ENCODE results near the gene CFAP57. TPM values are rescaled to one million over a fixed set of nuclear protein-coding genes. Genes with fewer than 3 reads are reported as not detected.
A peak's percentile ranks its signal among the peaks of the same experiment; 100 is the strongest.

The CFAP57 gene
- total and polyA plus RNA-seq, 9 of the 15 experiments (the other 6 are each of a cell fraction or from before 2014, with no cell fraction given): 0.04 to 0.22 (median 0.07) TPM; not detected in 3

- no peak for TF ChIP-seq KAT2B (IDR thresholded peaks at IDR 0.05; ENCODE audit: low read depth, low read length)
- 0 out of 2 replicates have a peak, but pooled peaks have one; percentile 20 for TF ChIP-seq KLF6 (CRISPR knock-in tag; IDR thresholded peaks at IDR 0.05; ENCODE audit: borderline replicate concordance)
- no peak for TF ChIP-seq ZNF551 (CRISPR knock-in tag; IDR thresholded peaks at IDR 0.05)
- TF ChIP-seq ZNF121 (CRISPR knock-in tag; conservative IDR thresholded peaks at IDR 0.05): no peak
- no peak for TF ChIP-seq MIER1 (IDR thresholded peaks at IDR 0.05; ENCODE audit: low read depth)
- TF ChIP-seq, protein P1, sequence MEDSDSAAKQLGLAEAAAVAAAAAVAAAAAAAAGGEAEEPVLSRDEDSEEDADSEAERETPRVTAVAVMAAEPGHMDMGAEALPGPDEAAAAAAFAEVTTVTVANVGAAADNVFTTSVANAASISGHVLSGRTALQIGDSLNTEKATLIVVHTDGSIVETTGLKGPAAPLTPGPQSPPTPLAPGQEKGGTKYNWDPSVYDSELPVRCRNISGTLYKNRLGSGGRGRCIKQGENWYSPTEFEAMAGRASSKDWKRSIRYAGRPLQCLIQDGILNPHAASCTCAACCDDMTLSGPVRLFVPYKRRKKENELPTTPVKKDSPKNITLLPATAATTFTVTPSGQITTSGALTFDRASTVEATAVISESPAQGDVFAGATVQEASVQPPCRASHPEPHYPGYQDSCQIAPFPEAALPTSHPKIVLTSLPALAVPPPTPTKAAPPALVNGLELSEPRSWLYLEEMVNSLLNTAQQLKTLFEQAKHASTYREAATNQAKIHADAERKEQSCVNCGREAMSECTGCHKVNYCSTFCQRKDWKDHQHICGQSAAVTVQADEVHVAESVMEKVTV (CRISPR knock-in tag; IDR thresholded peaks at IDR 0.05): no peak
- TF ChIP-seq, protein P2, sequence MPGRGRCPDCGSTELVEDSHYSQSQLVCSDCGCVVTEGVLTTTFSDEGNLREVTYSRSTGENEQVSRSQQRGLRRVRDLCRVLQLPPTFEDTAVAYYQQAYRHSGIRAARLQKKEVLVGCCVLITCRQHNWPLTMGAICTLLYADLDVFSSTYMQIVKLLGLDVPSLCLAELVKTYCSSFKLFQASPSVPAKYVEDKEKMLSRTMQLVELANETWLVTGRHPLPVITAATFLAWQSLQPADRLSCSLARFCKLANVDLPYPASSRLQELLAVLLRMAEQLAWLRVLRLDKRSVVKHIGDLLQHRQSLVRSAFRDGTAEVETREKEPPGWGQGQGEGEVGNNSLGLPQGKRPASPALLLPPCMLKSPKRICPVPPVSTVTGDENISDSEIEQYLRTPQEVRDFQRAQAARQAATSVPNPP (IDR thresholded peaks at IDR 0.05; ENCODE audit: borderline replicate concordance, insufficient read depth, insufficient read length): no peak
- TF ChIP-seq CCNT2 (IDR thresholded peaks at IDR 0.05; ENCODE audit: borderline replicate concordance, extremely low read depth, insufficient read length, low read depth, low read length): no peak
- no peak for TF ChIP-seq E2F1 (CRISPR knock-in tag; IDR thresholded peaks at IDR 0.05)
- TF ChIP-seq, protein P3, sequence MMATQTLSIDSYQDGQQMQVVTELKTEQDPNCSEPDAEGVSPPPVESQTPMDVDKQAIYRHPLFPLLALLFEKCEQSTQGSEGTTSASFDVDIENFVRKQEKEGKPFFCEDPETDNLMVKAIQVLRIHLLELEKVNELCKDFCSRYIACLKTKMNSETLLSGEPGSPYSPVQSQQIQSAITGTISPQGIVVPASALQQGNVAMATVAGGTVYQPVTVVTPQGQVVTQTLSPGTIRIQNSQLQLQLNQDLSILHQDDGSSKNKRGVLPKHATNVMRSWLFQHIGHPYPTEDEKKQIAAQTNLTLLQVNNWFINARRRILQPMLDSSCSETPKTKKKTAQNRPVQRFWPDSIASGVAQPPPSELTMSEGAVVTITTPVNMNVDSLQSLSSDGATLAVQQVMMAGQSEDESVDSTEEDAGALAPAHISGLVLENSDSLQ (IDR thresholded peaks at IDR 0.05): no peak
- no peak for TF ChIP-seq STAT5A (IDR thresholded peaks at IDR 0.05; ENCODE audit: borderline replicate concordance, low read length)
- TF ChIP-seq FOXA1 (IDR thresholded peaks at IDR 0.05; ENCODE audit: borderline replicate concordance): no peak
- TF ChIP-seq SAFB2 (IDR thresholded peaks at IDR 0.05; ENCODE audit: borderline replicate concordance, low read depth, low read length, severe bottlenecking): no peak
- no peak for TF ChIP-seq ZNF609 (CRISPR knock-in tag; IDR thresholded peaks at IDR 0.05; ENCODE audit: borderline replicate concordance)
- no peak for TF ChIP-seq ZBTB8A (IDR thresholded peaks at IDR 0.05; ENCODE audit: partially characterized antibody)
- no peak for TF ChIP-seq SMC3 (conservative IDR thresholded peaks at IDR 0.05; ENCODE audit: insufficient read depth, low read depth, low read length)
Measured at GRCh38 chr1:43274125-43274803, 102.1 kb downstream of the CFAP57 start (continued).

Measured in K562 (cell line).